ENCODE data around the gene HSPA4L.

Gene HSPA4L

DNA sequence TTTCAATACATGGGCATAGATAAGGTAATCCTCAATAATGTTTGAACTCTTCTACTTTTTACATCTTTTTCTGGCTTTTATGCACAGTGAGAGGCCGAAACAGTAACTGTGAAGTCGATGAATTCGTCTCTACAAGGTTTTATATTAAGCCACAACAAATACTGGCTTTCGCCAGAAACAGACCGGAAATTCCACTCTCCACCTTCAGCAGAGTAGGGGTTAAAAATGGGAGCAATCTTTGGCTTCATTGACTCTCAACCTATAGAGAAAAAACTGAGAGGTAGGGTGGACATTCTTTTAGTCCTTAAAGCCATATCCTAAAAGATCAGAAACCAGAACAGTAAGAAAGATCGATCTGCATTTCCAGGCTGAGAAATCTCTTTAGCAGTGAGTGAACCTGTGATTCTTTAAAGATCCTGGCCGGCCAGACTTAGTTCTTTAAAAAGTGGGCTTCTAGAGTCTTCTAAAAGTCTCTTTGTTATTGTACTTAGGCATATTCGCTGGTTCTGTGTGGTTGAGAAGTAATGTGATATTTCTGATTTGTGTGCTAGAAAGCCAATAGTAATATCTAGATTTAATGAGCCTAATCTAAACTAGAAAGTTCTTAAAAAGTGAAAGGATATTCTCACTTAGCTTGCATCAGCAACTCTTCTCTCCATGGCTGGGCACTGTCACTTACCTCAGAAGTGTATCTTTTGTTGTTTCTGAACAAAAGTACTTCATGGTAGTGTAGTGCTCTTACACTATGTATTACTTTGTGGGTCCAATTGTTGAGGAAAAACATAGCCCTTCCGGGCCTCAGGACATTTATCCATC is 2.0 kb downstream of the HSPA4L start:
- DNase-seq: no peak

GRCh38 chr4:127788517-127788916 is 6.4 kb downstream of the HSPA4L start:
- DNase-seq: peak; percentile 11

GRCh38 chr4:127791391-127791790 is 9.3 kb downstream of the HSPA4L start:
- DNase-seq: no peak

- no peak for DNase-seq
Observed at GRCh38 chr4:127793528-127793927, 11.4 kb downstream of the HSPA4L start.

DNA sequence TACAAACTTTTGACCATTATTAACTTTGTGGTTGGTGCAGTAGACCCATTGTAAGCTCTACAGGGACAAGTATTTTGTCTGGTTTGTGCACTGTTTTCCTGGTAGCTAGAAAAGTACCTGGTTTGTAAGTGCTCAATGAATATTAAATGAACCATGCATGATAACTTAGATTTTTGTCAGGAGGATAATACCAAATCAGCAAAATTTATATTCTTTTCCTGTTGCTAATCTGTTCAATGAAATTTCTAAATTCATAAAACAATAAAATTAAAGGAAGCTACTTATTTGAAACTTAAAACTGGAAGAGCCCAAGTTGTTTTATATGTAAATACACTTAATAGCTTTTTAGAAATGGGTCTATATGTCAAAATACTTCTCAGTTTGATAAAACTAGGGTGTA is 17.6 kb downstream of the HSPA4L start:
- DNase-seq: no peak

- DNase-seq: no peak
Observed at GRCh38 chr4:127809173-127809800, 27.2 kb downstream of the HSPA4L start.

GRCh38 chr4:127810551-127810950 is 28.4 kb downstream of the HSPA4L start:
- no peak for DNase-seq

DNA sequence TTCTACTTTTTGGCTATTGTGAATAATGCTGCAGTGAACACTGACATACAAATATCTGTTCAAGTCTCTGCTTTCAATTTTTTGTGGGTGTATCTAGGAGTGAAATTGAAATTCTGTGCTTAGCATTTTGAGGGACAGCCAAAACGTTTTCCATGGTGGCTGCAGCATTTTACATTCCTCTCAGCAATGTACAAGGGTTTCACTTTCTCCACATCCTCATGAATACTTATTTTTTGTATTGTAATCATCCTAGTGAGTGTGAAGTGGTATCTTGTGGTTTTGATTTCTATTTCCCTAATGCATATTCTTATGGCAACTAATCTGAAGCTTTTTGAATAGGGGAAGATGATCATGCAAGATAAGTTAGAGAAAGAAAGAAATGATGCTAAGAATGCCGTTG is 40.3 kb downstream of the HSPA4L start:
- DNase-seq: no peak

GRCh38 chr4:127828121-127828520 is 46.0 kb downstream of the HSPA4L start:
- DNase-seq: no peak

GRCh38 chr4:127829014-127829413 is 46.9 kb downstream of the HSPA4L start:
- DNase-seq: no peak

- DNase-seq: no peak
Observed at GRCh38 chr4:127832585-127832984, 50.5 kb downstream of the HSPA4L start.

DNA sequence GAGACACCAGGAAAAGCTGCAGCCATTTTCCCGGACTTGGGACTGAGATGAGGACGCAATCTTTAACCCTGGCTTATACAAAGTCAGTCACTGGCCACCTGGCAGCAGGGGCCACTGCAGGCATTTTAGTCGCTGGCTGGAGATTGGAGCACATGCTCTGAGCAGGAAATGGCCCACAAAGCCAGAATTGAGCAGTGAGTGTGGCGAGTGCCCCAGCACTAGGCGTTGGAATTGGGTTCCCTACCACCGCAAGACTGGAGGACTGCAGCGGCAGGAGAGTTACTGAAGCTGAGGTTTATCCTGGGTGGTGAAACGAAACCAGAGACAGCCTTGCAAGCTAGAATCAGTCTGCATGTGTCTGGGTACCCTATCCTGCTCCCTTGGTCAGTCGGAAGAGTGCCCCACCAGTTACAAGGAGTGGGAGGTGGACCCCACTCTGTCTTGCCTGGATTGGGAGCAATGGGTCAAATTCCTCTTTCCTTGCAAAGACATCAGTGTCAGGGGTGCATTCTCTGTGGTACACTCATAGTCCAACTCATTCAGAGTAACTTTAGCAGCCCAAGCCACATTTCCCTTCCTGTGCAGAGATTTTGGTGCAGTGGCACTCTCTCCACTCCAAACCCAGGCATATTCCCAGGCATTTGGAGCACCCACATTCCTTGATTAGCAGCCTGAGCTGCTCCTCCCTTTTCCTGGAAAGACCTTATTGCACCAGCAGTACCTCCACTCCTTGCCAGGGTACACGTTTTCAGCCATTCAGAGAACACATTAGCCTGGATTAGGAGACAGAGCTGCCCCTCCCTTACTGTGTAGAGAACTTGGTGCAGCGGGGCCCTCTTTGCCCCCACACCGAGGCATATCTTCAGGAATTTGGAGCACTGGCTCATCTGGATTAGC is 61.8 kb downstream of the HSPA4L start:
- no peak for DNase-seq

DNA sequence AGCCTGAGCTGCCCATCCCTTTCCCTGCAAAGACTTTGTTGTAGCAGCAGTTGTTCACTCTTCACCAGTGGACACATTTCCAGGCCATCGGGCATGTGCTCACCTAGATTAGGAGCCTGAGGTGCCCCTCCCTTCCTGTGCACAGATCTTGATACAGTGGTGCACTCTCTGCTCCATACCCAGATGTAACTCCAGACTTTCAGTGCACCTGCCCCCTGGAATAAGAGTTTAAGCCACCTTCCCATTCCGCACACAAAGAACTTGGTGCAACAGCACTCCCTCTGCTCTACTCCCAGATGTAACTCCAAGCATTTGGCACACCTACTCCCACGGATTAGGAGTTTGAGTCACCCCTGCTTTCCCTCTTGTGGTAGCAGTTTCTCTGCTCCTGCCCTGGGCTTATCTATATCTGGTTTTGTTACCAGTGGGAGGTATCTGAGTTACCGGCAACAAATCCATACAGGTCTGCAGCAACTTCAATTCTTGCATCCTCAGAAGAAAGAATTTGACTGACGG is 62.5 kb downstream of the HSPA4L start:
- no peak for DNase-seq

- no peak for DNase-seq
Observed at GRCh38 chr4:127846061-127846460, 63.9 kb downstream of the HSPA4L start.

DNA sequence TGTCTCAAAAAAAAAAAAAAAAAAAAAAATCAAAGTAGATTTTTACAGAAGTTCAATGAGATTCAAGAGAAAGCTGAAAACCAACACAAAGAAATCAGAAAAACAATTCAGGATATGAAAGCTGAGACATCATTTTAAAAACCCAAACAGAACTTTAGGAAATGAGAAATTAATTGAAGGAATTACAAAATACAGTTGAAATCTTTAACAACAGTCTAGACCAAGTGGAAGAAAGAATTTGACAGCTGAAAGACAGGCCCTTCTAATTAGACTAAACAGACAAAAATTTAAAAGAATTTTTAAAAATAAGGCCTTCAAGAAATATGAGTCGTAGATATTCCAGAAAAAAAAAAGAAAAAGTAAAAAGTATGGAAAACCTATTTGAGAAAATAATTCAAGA is 64.6 kb downstream of the HSPA4L start:
- DNase-seq: no peak

DNA sequence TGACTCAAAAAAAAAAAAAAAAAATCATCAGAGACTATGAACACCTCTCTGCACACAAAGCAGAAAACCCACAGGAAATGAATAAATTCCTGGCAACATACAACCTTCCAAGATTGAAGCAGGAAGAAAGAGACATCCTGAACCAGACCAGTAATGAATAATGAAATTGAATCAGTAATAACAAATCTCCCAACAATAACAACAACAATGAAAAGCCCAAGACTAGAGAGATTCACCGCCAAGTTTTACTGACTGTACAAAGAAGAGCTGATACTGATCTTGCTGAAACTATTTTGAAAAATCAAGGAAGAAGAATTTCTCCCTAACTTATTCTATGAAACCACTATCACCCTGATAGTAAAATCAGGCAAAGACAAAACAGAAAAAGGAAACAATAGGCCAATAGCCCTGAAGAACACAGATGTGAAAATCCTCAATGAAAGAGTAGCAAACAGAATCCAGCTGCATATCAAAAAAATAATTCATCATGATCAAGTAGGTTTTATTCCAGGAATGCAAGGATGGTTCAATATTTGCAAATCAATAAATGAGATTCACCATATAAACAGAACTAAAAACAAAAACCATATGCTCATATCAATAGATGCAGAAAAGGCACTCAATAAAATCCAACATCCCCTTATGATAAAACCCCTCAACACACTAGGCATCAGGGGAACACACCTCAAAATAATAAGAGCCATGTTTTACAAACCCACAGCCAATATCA is 67.5 kb downstream of the HSPA4L start:
- DNase-seq: no peak

DNA sequence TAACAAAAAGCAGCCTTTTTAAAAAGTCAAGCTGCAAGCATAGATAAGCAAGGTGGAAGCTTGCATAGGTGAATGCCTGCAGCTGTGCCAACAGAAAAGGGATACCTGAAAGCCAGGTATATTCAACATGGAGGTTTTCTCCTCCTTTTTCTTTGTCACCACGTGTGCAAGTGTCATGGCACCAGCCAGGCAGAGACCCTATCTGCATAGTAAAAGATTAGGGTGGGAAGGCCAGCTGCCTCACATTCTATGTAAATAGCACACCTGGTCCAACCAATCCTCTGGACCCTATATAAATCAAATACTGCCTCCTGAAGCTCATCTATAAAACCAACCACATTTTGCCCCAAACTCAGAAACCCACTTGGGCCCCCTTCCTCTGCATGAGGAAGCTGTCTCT is 70.5 kb downstream of the HSPA4L start:
- DNase-seq: no peak

- no peak for DNase-seq
Observed at GRCh38 chr4:127856196-127856812, 74.2 kb downstream of the HSPA4L start.

DNA sequence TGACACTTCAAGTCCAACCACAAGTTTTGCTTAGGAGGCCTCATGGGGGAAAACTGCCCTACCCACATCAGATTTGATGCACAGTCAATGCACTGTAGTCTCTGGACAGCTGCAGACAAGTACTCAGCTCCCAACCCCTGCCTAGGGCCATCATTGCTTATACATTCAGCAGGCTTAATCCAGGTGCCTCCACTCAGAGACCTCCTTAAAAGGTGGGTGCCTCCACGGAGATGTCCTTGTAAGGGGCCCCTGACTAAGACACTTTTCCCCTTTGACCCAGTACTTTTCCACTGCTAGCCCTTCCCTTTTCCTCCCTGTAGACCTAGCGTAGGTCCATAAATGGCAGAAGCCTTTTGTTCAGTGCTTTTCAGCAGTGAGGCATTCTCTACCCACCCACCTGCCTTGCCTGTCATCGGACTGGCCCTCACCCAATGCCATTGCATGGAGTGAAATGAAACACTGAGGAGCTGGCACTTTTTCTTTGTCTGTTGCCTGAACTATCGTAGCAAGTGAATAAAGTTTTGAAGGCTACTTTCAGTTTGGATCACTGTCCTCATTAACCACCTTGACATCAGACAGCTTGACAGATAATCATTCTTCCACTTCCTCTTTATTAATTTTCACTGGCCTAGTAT is 74.8 kb downstream of the HSPA4L start:
- no peak for DNase-seq

GRCh38 chr4:127857641-127858040 is 75.5 kb downstream of the HSPA4L start:
- no peak for DNase-seq

GRCh38 chr4:127868196-127868595 is 86.1 kb downstream of the HSPA4L start:
- no peak for DNase-seq

- no peak for DNase-seq
Observed at GRCh38 chr4:127870281-127870680, 88.2 kb downstream of the HSPA4L start.
